Body of pancreas (tissue), 4 donors: ENCODE data around the gene TXNDC11. TPM values are rescaled to one million over a fixed set of nuclear protein-coding genes. Genes with fewer than 3 reads are reported as not detected.

Experiments used
- ATAC-seq: fragments of 150-250 bp; one replicate; pipeline ENCODE4 v1.9.1; 2016
- DNase-seq, 4 donors: peaks; one replicate each; pipeline ENCODE4 v3.0.0-alpha.2; 2019
- H3K27ac ChIP-seq, 4 donors: fragments of 200-600 bp; sonication (generic); 1 replicate in 3 of 4; 2 replicates in 1 of 4; pipeline versions ENCODE4 v1.5.1 to v1.6.1; 2016 to 2019; ENCODE audit warnings: mild to moderate bottlenecking in 1 of 4, mixed read lengths in 1 of 4, moderate library complexity in 1 of 4
- H3K27me3 ChIP-seq, 2 donors: fragments of 200-600 bp; sonication (generic); one replicate each; pipeline ENCODE4 v1.6.0; 2016; ENCODE audit warnings: mild to moderate bottlenecking in 1 of 2
- H3K36me3 ChIP-seq, 2 donors: fragments of 200-600 bp; sonication (generic); replicated peaks in 1 of 2; 2 replicates each; pipeline ENCODE4 v1.5.1; 2016; ENCODE audit warnings: low read depth in 2 of 2; ENCODE audit not compliant: insufficient read depth in 1 of 2
- H3K4me1 ChIP-seq: fragments of 200-600 bp; sonication (generic); one replicate; pipeline ENCODE4 v1.6.0; 2016
- H3K4me3 ChIP-seq, 2 donors: fragments of 200-600 bp; sonication (generic); 1 replicate in 1 of 2; 2 replicates in 1 of 2; pipeline ENCODE4 v1.5.1; 2016 to 2019
- H3K9me3 ChIP-seq, 3 donors: fragments of 200-600 bp; sonication (generic); 1 replicate in 2 of 3; 2 replicates in 1 of 3; pipeline ENCODE4 v1.5.1; 2016
- POLR2A ChIP-seq, 3 donors: fragments of 450-650 bp; IDR thresholded peaks; one replicate each; pipeline ENCODE4 v1.6.1; 2016; ENCODE audit warnings: antibody characterized with exemption in 3 of 3, mild to moderate bottlenecking in 2 of 3
- WGBS, 2 donors: methylation state at CpG; one replicate each; pipeline ENCODE4 v1.1.5; 2017; 5-methylcytosine and 5-hydroxymethylcytosine counted together
- intact Hi-C: fragments of 100-400 bp; cut with DNase I; formaldehyde crosslinking; loops from one replicate; pipeline ENCODE4 v1.15.1; 2023
- total RNA-seq, 2 donors: library from RNA; depleted of rRNA; stranded (reverse); fragments of >200 nt; gene quantifications; one replicate each; pipeline ENCODE4 v1.1.0, GENCODE V29; 2016
- TF ChIP-seq, protein P1 (sequence below), 7 experiments: fragments of 450-650 bp in 4 of 7; fragments of 200-600 bp in 3 of 7; sonication (generic) in 3 of 7; IDR thresholded peaks; one replicate each; pipeline ENCODE4 v1.5.1; 2016 to 2019; ENCODE audit warnings: antibody characterized with exemption in 7 of 7

Gene TXNDC11
- total RNA-seq, 2 donors from 2014 or later = 38.4 to 90.3 TPM

DNA sequence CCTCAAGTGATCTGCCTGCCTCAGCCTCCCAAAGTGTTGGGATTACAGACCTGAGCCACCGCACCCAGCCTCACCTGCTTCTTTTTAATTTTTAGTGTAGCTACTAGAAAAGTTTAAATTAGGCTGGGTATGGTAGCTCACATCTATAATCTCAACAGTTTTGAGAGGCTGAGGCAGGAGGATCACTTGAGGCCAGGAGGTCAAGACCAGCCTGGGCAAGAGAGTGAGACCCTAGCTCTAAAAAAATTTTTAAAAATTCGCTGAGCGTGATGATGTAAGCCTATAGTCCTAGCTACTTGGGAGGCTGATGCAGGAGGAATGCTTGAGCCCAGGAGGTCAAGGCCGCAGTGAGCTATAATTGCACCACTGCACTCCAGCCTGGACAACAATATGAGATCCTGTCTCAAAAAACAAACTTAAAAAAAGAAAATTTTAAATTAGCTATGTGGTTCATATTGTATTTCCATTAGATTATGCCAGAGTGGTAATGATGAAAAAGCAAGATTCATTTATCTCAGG, 34.9 kb downstream of the TXNDC11 start:
- Histone ChIP-seq H3K27ac (no peak overlapping the region), H3K4me3 (no peak overlapping the region), H3K9me3 (no peaks in the 10 kb centered on the region), H3K4me1 (peaks cover 33% of the 10 kb centered on the region), H3K36me3 (peaks cover 0 to 3% of the 10 kb centered on the region in 2 donors), H3K27me3 (no peaks in the 10 kb centered on the region)
- no peak for TF ChIP-seq POLR2A (IDR thresholded peaks at IDR 0.05)
- TF ChIP-seq, protein P1, sequence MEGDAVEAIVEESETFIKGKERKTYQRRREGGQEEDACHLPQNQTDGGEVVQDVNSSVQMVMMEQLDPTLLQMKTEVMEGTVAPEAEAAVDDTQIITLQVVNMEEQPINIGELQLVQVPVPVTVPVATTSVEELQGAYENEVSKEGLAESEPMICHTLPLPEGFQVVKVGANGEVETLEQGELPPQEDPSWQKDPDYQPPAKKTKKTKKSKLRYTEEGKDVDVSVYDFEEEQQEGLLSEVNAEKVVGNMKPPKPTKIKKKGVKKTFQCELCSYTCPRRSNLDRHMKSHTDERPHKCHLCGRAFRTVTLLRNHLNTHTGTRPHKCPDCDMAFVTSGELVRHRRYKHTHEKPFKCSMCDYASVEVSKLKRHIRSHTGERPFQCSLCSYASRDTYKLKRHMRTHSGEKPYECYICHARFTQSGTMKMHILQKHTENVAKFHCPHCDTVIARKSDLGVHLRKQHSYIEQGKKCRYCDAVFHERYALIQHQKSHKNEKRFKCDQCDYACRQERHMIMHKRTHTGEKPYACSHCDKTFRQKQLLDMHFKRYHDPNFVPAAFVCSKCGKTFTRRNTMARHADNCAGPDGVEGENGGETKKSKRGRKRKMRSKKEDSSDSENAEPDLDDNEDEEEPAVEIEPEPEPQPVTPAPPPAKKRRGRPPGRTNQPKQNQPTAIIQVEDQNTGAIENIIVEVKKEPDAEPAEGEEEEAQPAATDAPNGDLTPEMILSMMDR (IDR thresholded peaks at IDR 0.05) = no peak
- 93 to 100% methylated on average over 4 of the region's 4 CpGs for WGBS, 2 donors
- ATAC-seq (no peak), DNase-seq (no peak)
- intact Hi-C loops = no loop called here

DNA sequence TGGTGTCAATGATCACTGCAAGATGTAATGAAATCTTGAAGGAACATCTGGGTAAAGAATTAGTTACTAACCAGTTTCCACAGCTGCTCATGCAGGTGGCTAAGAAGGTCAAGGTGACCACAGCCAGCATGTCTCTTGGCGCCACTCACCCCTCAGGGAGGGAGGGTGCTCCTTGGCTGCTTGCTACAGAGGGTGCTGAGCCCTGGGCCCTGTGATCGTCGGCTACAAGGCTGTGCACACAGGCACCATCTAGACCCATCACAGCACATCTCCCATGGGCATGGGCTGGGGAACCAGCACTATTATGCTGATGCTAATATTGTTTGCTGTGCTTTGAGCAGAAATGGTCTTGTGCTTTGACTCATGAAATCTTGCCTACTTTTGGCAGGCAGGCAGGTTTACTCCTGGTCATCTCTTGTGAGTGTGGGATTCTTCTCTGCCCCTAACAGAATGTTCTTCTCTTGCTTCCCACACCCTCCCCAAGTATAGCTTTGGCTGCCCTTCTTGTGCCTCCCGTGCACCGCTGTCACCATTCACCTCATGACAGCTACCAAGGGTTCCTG, 36.4 kb downstream of the TXNDC11 start:
- intact Hi-C loops = no loop called here
- ATAC-seq (peak; percentile 75), DNase-seq (peak; percentile 38 to 61 (median 54))
- WGBS, 2 donors = 49 to 55% methylated on average over 5 of the region's 5 CpGs
- H3K9me3 ChIP-seq = no peaks in the 10 kb centered on the region
- H3K27ac ChIP-seq = peak overlapping the region in 2 of 4 donors; percentile 7
- H3K27me3 ChIP-seq = no peaks in the 10 kb centered on the region
- peaks cover 0 to 3% of the 10 kb centered on the region in 2 donors for H3K36me3 ChIP-seq
- no peak for TF ChIP-seq POLR2A (IDR thresholded peaks at IDR 0.05)
- TF ChIP-seq, protein P1 (IDR thresholded peaks at IDR 0.05) = no peak
- H3K4me3 ChIP-seq = no peak overlapping the region
- peaks cover 18% of the 10 kb centered on the region for H3K4me1 ChIP-seq

DNA sequence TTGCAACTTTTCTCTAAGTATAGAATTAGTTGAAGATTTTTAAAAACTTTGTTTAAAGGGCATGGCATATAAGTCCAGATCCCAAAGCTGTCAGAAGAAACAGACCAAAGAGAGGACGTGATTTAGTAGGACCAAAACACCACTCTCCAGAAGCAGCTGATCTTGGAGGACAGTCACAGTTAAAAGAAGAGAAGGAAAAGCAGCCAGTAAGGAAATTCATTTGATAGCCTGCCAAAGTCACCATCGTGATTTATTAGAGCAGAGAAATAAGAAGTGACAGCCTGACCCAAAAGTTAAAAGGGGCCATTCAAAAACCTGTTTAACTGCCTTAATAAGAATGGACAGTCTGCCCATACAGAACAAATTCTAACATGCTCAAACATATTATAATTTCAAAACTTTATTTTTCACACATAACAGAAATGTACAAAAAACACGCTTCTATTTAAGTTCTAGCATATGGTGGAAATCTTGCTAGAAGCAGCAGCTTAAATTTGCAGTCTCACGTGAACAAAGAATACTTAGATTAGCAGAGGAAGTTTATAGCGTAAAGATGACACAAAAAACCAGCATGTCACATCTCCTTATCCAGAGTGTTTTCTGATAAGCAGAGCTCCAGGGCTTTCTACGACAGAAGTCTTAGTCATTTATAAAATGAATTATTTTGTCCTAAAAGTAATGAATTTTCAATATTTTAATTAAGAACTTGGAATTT, 37.2 kb downstream of the TXNDC11 start:
- no peaks in the 10 kb centered on the region for H3K9me3 ChIP-seq
- H3K36me3 ChIP-seq = peaks cover 0 to 2% of the 10 kb centered on the region in 2 donors
- peak overlapping the region in 1 of 4 donors; percentile 7 for H3K27ac ChIP-seq
- intact Hi-C loops = no loop called here
- ATAC-seq = no peak
- no peak overlapping the region for H3K4me3 ChIP-seq
- no peaks in the 10 kb centered on the region for H3K27me3 ChIP-seq
- TF ChIP-seq, protein P1 (IDR thresholded peaks at IDR 0.05) = no peak
- TF ChIP-seq POLR2A (IDR thresholded peaks at IDR 0.05) = no peak
- WGBS, 2 donors = 45 to 55% methylated on average over 6 of the region's 6 CpGs
- no peak for DNase-seq
- H3K4me1 ChIP-seq = peaks cover 21% of the 10 kb centered on the region

DNA sequence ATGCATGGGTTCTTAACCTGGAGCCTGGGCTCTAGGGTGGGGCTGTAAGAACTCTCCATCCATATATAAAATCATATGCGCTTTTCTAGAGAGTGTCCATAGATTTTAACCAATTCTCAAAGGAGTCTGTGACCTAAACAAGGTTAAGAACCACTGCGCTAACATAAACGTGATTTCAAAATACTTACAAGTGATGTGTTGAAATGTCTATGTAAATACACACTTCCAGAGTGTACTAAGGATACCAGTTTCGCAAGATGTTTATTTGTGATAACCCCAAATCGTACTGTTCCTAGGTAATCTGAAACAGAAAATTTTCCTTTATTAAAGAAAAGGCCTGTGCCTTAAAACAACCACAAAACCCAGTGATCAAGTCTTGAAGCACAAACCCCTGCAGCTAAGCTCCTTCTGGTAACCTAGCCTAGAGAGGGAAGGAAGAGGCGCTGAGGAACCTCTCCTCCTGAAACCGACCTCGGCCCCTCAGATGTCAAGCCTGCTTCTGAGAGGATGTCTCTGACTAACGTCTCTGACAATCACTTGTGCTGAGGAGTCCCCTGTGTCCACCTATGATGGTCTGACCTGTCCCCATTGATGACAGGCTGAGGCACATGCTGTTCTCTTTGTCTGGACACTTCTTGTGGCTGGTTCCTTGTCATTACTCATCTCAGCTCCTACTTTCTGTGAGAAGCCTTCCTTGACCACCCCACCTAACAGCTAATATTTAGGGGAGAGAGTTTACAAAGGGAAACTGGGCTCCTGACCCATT, 42.2 kb downstream of the TXNDC11 start:
- Histone ChIP-seq H3K27me3 (no peaks in the 10 kb centered on the region), H3K36me3 (peaks cover 16 to 18% of the 10 kb centered on the region in 2 donors), H3K4me1 (peaks cover 29% of the 10 kb centered on the region), H3K9me3 (no peaks in the 10 kb centered on the region), H3K4me3 (no peak overlapping the region), H3K27ac (peak overlapping the region in 1 of 4 donors; percentile 42)
- ATAC-seq = no peak
- 53 to 56% methylated on average over 9 of the region's 9 CpGs for WGBS, 2 donors
- no peak for TF ChIP-seq POLR2A (IDR thresholded peaks at IDR 0.05)
- TF ChIP-seq, protein P1 (IDR thresholded peaks at IDR 0.05) = no peak
- intact Hi-C loops = no loop called here
- no peak for DNase-seq
